ENCODE results near the gene COX20.

COX20 gene

GRCh38 chr1:244881552-244882280 lies 46.3 kb downstream of the COX20 start:
- no peak for DNase-seq

- DNase-seq, result no peak
Observed at GRCh38 chr1:244887281-244887680, 51.8 kb downstream of the COX20 start.

DNA sequence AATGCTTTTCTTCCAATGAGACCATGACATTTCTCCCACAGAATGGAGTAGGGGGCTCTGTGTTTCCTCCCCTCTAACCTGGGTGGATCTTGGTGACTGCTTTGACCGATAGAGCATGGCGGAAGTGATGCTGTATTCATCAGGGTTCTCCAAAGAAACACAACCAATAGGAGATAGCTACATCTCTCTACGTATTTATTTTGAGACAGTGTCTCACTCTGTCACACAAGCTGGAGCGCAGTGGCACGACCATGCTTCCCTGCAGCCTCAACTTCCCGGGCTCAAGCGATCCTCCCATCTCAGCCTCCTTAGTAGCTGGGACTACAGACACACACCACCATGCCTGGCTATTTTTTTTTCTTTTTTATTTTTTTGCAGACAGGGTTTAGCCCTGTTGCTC lies 58.4 kb downstream of the COX20 start:
- DNase-seq, result no peak
